ENCODE data around the gene PCSK7.

DNA sequence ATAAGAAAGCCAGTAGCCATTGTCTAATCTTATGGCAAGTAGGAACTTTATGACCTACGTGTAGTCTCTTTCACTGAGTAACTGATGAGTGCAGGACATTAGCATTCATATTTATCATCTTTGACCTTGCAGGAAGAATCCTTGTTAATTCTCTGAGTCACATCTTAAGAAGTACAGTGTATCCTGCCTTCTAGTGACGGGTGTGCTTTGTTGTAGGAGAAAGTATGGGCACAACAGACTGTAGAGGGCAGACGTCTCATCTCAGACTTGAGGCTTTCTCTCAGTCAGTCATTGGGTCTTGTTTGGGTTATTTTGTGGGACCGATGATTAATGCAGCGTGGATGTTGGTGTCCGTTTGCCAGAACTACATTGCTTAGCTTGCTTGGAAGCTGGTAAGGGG is 7.4 kb upstream of the PCSK7 start:
- no peak for TF ChIP-seq EZH2 (IDR thresholded peaks at IDR 0.05; ENCODE audit: borderline replicate concordance, low read depth, low read length, severe bottlenecking)
- TF ChIP-seq CTCF (IDR thresholded peaks at IDR 0.05; ENCODE audit: borderline replicate concordance, extremely low read depth, low read length, poor library complexity, severe bottlenecking), result peak; percentile 5

All from DND-41 (cell line).